NCI-H2227 (cell line): ENCODE data around the gene ZMYND8.

Experiments used
- DNase-seq: peaks from one replicate; lab custom pipeline; 2025; ENCODE audit not compliant: unreplicated experiment; lab: John Stamatoyannopoulos, UW

ZMYND8 gene

GRCh38 chr20:47354714-47355488 lies 1.6 kb downstream of the ZMYND8 start:
- no peak for DNase-seq

- DNase-seq = no peak
Observed at GRCh38 chr20:47354464-47354713, 2.1 kb downstream of the ZMYND8 start.

GRCh38 chr20:47353692-47354463 lies 2.6 kb downstream of the ZMYND8 start:
- peak; percentile 24 for DNase-seq

GRCh38 chr20:47353239-47353691 lies 3.2 kb downstream of the ZMYND8 start:
- peak; percentile 25 for DNase-seq

- DNase-seq = peak; percentile 75
Observed at GRCh38 chr20:47352332-47353238, 3.9 kb downstream of the ZMYND8 start.

- peak; percentile 63 for DNase-seq
Observed at GRCh38 chr20:47351643-47352331, 4.7 kb downstream of the ZMYND8 start.

GRCh38 chr20:47350691-47351545 lies 5.6 kb downstream of the ZMYND8 start:
- no peak for DNase-seq

GRCh38 chr20:47350181-47350550 lies 6.3 kb downstream of the ZMYND8 start:
- DNase-seq = no peak

- DNase-seq = no peak
Observed at GRCh38 chr20:47349365-47350180, 6.9 kb downstream of the ZMYND8 start.

- no peak for DNase-seq
Observed at GRCh38 chr20:47348539-47349142, 7.9 kb downstream of the ZMYND8 start.

GRCh38 chr20:47347661-47348435 lies 8.7 kb downstream of the ZMYND8 start:
- DNase-seq = no peak

GRCh38 chr20:47346172-47346571 lies 10.3 kb downstream of the ZMYND8 start:
- DNase-seq = no peak

GRCh38 chr20:47345214-47345613 lies 11.3 kb downstream of the ZMYND8 start:
- DNase-seq = no peak

GRCh38 chr20:47343007-47343472 lies 13.5 kb downstream of the ZMYND8 start:
- no peak for DNase-seq

GRCh38 chr20:47338131-47338628 lies 18.3 kb downstream of the ZMYND8 start:
- DNase-seq = no peak

- no peak for DNase-seq
Observed at GRCh38 chr20:47337413-47337812, 19.1 kb downstream of the ZMYND8 start.

GRCh38 chr20:47336129-47336754 lies 20.3 kb downstream of the ZMYND8 start:
- DNase-seq = peak; percentile 25
